SJSA1 (cell line): ENCODE results near the gene TEKT4. TPM values are rescaled to one million over a fixed set of nuclear protein-coding genes. Genes with fewer than 3 reads are reported as not detected.
"Not testable (repeated sequence)": the region's sequence is repeated elsewhere in the genome, so short reads cannot be mapped to it uniquely, and the experiment has no call there.

ENCODE experiments used
- DNase-seq, 2 experiments: peaks; one replicate each; pipeline ENCODE4 v3.0.0-alpha.2; 2015 to 2020; ENCODE audit warnings: low spot score in 2 of 2, low read depth in 1 of 2
- H3K27ac ChIP-seq: fragments of 250-450 bp; sonication (Bioruptor Pico); 2 replicates; pipeline ENCODE4 v1.5.1; 2020; ENCODE audit warnings: mild to moderate bottlenecking, moderate library complexity
- H3K27me3 ChIP-seq: fragments of 250-450 bp; sonication (Bioruptor Pico); replicated peaks from 2 replicates; pipeline ENCODE4 v1.5.1; 2020; ENCODE audit warnings: mild to moderate bottlenecking, moderate library complexity
- H3K36me3 ChIP-seq: fragments of 250-450 bp; sonication (Bioruptor Pico); 2 replicates; pipeline ENCODE4 v1.5.1; 2020; ENCODE audit warnings: mild to moderate bottlenecking
- H3K4me1 ChIP-seq: fragments of 250-450 bp; sonication (Bioruptor Pico); replicated peaks from 2 replicates; pipeline ENCODE4 v1.6.1; 2021; ENCODE audit warnings: mild to moderate bottlenecking
- H3K4me3 ChIP-seq: fragments of 250-450 bp; sonication (Bioruptor Pico); 2 replicates; pipeline ENCODE4 v1.5.1; 2020; ENCODE audit warnings: mild to moderate bottlenecking
- H3K9me3 ChIP-seq: fragments of 250-450 bp; sonication (Bioruptor Pico); replicated peaks from 2 replicates; pipeline ENCODE4 v1.5.1; 2020; ENCODE audit warnings: mild to moderate bottlenecking
- total RNA-seq: library from RNA; depleted of rRNA; stranded (reverse); fragments of >200 nt; shearing (Covaris generic); gene quantifications from 2 replicates; pipeline ENCODE4 v1.2.3, GENCODE V29; 2014

Gene TEKT4
- total RNA-seq, 1 experiment from 2014 or later: not detected

DNA sequence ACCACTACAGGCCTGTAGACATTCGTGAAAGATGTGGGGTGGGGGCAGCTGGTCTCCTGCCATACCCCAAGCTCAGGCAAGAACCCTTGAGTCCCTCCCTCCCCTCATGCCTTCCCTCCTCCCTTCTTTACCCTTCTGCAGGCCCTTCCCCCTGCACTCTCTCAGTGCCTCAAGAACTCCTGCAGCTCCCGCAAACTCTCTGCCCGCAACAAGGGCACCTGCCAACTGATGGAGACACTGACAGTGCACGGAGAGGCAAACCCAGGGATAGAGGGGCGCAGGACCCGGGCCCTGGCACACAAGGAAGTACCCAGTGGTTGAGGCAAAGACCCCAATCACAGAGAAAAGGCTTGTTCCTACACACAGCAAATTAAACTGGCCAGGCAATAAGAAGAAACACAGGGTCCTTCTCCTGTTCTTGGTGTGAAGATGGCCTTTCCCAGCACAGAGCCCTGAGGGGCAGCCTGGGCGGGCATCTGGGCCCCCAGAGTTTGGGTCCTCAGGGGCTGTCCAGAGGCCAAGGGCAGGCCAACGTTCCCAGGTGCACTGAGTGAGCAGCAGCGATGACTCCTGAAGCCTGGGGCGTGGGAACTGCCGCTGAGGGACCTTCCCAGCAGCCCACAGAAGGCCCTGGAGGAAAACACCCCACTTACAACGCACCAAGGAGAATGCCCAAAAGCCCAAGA, 1.6 kb downstream of the TEKT4 start:
- no peak overlapping the region for H3K4me3 ChIP-seq
- H3K27ac ChIP-seq: no peak overlapping the region
- no peaks in the 10 kb centered on the region for H3K36me3 ChIP-seq
- H3K9me3 ChIP-seq: no peaks in the 10 kb centered on the region
- H3K4me1 ChIP-seq: peaks cover 6% of the 10 kb centered on the region
- DNase-seq: no peak
- H3K27me3 ChIP-seq: no peaks in the 10 kb centered on the region

DNA sequence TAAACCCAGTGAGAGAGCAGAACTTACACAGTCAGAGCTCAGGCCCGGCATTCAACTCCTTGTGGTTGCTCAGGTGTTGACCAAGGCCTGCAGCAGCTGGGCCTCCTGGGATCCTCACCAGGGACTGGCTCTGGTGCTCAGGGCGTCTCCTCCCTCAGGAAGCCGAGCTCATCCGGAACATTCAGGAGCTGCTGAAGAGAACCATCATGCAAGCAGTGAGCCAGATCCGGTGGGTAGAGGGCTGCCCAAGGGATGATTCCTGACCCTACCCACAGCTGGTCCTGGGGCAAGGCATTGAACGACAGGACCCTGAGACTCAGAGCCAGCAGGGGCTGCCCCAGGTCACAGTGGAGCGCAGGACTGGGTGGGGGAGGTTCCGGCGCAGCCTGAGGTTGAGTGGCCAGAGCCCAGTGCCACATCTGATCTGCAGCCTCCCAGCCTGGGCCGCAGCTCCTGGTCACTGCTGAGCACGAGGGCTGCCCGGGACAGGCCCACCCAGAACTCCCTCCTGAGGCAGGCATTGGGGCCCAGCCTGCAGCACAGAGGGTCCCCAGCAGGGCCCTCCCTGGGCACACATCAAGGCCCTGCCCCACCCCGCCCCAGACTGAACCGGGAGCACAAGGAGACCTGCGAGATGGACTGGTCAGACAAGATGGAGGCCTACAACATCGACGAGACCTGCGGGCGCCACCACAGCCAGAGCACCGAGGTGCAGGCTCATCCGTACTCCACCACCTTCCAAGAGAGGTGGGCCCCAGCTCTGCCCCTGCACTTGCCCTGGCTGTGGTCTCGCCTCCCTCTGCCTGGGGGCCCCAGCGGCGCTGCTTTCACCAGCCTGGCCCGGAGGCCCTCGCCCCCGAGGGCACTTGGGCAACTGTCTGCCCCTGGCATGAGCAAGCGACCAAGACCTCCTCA, 2.4 kb downstream of the TEKT4 start:
- Histone ChIP-seq H3K27ac (no peak overlapping the region), H3K4me1 (peaks cover 6% of the 10 kb centered on the region), H3K4me3 (no peak overlapping the region)

DNA sequence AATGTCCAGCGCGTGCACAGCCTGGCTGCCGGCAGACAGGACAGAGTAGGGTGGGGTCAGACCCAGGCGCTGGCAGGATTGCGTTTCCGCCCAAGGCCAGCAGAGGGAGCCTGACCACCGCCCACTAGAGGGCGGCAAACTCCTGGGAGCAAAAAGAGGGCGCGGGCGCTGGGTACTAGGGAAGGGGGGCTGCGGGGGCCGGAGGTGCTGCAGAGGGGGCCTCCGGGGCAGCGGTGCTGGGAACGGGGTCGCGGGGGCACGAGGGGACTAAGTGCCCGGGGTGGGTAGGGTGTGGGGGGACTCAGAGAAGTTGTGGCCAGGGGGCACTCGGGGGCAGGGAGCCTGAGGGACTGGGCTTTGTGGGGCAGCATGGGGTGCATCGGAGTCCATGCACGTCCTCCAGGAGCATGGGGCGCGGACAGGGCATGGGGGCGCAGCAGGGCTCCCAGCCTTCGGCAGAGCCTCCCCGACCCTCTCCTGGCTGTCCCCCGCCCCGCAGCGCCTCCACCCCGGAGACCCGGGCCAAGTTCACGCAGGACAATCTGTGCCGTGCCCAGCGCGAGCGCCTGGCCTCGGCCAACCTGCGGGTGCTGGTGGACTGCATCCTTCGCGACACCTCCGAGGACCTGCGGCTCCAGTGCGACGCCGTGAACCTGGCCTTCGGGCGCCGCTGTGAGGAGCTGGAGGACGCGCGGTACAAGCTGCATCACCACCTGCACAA, 3.2 kb downstream of the TEKT4 start:
- no peaks in the 10 kb centered on the region for H3K27me3 ChIP-seq
- no peak overlapping the region for H3K4me3 ChIP-seq
- H3K9me3 ChIP-seq: no peaks in the 10 kb centered on the region
- no peaks in the 10 kb centered on the region for H3K36me3 ChIP-seq
- DNase-seq: peak; percentile 24 to 60
- H3K4me1 ChIP-seq: peaks cover 6% of the 10 kb centered on the region
- H3K27ac ChIP-seq: no peak overlapping the region

More for the DNA sequence above, 2.4 kb downstream of the TEKT4 start:
- no peak for DNase-seq
- Histone ChIP-seq H3K27me3 (no peaks in the 10 kb centered on the region), H3K9me3 (no peaks in the 10 kb centered on the region), H3K36me3 (no peaks in the 10 kb centered on the region)

DNA sequence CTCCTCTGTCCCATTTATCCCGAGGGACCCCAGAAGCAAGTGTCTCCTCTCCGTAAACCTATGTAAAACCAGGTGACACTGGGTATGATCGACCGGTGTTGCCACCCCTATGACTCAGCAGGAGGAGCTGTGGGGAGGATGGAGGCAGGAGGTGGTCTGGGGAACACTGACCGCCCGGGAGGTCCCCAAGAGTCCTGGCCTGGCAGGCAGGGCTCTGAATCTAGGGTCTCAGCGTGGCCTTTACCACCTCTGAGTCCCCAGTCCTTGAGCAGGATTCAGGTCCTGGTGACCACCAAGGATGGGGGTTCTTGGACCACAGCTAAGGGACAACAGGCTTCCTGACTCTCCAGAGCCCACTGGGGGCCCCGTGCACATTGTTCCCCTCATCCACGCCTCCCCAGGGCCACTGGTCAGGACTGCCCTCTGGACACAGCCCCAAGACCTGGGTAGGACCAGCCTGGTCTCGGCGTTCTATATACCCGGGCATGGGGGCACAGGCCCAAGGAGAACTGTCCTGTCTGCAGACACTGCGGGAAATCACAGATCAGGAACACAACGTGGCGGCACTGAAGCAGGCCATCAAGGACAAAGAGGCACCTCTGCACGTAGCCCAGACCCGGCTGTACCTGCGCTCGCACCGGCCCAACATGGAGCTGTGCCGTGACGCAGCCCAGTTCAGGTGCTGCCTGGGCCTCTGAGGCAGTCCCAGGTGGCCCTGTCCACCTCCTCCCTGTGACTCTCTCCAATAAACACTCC, 4.0 kb downstream of the TEKT4 start:
- no peak overlapping the region for H3K27ac ChIP-seq
- no peak overlapping the region for H3K4me3 ChIP-seq
- no peak for DNase-seq
- H3K27me3 ChIP-seq: no peaks in the 10 kb centered on the region
- no peaks in the 10 kb centered on the region for H3K9me3 ChIP-seq
- H3K36me3 ChIP-seq: no peaks in the 10 kb centered on the region
- peaks cover 6% of the 10 kb centered on the region for H3K4me1 ChIP-seq

DNA sequence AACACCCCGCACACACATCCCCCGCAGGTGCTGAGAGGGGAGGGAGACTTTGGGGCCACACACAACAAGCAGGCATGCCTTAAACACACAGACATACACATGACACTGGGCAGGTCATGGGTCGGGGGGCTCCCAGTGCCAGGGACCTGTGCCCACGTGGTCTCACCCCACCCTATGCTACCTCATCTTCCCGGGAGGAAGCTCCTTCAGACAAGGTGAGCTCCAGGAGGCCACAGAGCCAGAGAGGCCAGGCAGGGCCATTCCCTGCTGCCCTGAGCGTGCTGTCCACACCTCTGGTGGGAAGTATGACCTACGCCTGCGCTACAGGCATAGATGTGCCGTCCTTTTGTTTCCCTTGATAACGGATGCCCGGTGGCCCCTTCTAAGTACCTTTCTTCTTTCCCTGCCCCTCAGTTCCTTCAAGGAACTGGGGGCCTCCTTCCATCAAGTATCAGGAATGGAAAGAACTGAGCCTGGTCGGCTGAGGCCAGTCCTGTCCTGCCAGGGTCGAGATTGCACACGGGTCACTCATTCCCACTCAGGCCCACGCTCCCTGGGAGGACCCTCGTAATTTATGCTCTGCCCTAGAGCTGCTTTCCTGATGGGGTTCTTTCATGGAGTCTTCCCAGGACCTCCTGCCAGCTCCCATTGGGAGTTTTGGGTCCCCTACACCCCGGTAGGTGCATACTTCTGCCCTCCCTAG, 4.7 kb downstream of the TEKT4 start:
- no peak overlapping the region for H3K27ac ChIP-seq
- H3K4me3 ChIP-seq: no peak overlapping the region
- no peaks in the 10 kb centered on the region for H3K36me3 ChIP-seq
- H3K27me3 ChIP-seq: no peaks in the 10 kb centered on the region
- no peak for DNase-seq
- no peaks in the 10 kb centered on the region for H3K9me3 ChIP-seq
- H3K4me1 ChIP-seq: peaks cover 6% of the 10 kb centered on the region

DNA sequence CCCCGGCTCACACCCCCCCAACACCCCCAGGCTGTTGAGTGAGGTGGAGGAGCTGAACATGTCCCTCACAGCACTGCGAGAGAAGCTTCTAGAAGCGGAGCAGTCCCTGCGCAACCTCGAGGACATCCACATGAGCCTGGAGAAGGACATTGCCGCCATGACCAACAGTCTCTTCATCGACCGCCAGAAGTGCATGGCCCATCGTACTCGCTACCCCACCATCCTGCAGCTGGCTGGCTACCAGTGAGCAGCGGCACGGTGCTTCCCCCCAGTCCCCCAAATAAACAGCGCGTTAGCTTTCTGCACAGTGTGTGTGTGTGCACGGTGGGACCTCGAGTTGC, 5.3 kb downstream of the TEKT4 start:
- Histone ChIP-seq H3K4me1 (peaks cover 4% of the 10 kb centered on the region), H3K4me3 (no peak overlapping the region), H3K27me3 (no peaks in the 10 kb centered on the region), H3K9me3 (no peaks in the 10 kb centered on the region), H3K27ac (no peak overlapping the region), H3K36me3 (no peaks in the 10 kb centered on the region)
- no peak for DNase-seq

DNA sequence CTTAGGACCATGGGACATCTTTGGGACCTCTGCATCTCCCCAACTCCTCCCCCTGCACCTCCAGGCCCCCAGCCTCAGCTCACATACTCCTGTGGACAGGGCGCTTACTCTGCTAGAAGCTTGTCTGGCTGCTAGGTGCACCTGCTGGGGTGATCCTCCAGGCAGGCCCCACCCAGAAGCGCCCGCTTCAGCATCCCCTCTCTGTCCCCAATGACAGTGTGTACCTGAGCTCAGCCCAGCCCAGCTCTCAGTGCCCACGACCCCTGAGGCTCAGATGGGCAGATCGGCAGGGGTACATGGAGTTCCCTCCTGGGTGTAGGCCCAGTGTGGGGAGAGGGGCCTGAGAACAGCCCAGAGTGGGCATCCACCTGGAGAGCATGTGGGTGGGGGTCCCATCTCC, 5.9 kb downstream of the TEKT4 start:
- no peak overlapping the region for H3K27ac ChIP-seq
- no peak overlapping the region for H3K4me3 ChIP-seq
- no peak for DNase-seq
- H3K27me3 ChIP-seq: no peaks in the 10 kb centered on the region
- H3K36me3 ChIP-seq: no peaks in the 10 kb centered on the region
- no peaks in the 10 kb centered on the region for H3K9me3 ChIP-seq
- no peaks in the 10 kb centered on the region for H3K4me1 ChIP-seq

DNA sequence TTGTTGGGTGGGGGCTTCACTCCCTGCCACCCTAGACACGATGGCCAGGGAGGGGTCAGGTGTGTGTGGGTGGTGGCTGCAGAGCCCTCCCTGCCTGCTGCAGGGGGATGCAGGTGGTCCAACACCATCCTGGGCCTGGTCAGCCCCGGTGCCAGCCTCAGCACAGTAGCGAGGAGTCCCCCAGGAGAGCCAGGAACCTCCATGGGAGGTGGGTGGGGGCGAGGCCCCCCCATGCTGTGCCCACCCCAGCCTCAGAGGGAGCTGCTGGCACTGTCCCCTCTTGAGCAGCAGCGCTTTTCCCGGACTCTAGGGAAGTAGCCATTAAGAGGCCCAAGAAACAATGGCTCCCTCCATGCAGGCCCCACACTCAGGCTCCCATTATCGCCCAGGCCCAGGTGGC, 7.3 kb downstream of the TEKT4 start:
- H3K4me3 ChIP-seq, H3K27me3 ChIP-seq, H3K36me3 ChIP-seq, H3K27ac ChIP-seq, H3K4me1 ChIP-seq, H3K9me3 ChIP-seq: not testable (repeated sequence)
- DNase-seq: peak in 1 of 2 experiments; percentile 39

DNA sequence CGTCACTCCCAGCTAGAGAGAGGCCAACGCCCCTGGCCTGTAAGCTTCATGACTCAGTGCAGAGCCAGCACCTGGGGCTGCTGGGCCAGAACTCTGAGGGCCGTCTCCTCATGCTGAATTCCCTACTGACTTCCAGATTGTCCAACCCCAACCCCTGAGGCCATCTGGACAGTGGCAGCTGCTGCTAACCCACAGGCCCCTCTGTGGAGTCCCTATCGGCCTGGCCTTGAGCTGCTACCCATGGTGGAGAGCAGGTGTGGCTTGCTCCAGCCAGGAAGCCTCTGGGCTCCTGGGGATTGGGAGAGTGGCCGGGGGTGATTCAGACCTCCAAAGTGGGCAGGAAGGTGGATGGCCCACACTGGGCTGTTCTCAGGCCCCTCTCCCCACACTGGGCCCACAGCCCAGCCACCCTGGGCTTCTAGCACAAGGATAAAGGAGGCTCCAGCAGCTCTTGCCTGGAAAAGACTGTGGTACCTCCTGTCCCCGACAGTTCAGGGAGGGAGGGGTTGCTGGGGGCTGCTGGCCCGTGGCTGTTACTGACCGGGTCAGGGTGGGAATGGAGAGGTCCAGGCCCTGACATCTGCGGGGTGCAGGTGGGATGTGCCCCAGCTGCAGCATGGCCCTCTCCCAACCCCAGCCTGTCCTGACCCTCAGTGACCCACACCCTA, 8.2 kb downstream of the TEKT4 start:
- no peaks in the 10 kb centered on the region for H3K9me3 ChIP-seq
- H3K27ac ChIP-seq: no peak overlapping the region
- H3K4me1 ChIP-seq: no peaks in the 10 kb centered on the region
- no peaks in the 10 kb centered on the region for H3K36me3 ChIP-seq
- no peak for DNase-seq
- H3K4me3 ChIP-seq: no peak overlapping the region
- no peaks in the 10 kb centered on the region for H3K27me3 ChIP-seq

DNA sequence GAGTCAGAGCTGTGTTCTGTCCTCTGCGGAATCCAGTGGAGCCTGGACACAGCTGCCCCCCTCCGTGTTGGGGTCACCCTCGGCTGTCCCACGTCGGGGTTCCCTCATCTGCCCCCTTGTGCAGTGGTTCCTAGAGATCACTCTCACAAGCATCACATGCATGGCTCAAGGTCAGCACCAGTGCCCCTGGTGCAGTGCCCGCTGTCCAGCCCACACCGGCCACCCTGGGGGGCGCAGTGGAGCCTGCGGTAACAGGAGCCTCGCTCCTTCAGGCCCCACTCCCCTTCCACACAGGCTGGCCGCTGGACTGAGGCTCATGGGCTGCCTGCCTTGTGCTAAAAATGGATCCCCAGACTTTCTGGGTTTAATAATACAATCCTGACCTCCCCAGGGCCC, 8.8 kb downstream of the TEKT4 start:
- no peaks in the 10 kb centered on the region for H3K27me3 ChIP-seq
- no peak overlapping the region for H3K27ac ChIP-seq
- no peaks in the 10 kb centered on the region for H3K4me1 ChIP-seq
- H3K36me3 ChIP-seq: no peaks in the 10 kb centered on the region
- no peak for DNase-seq
- H3K4me3 ChIP-seq: no peak overlapping the region
- H3K9me3 ChIP-seq: no peaks in the 10 kb centered on the region

DNA sequence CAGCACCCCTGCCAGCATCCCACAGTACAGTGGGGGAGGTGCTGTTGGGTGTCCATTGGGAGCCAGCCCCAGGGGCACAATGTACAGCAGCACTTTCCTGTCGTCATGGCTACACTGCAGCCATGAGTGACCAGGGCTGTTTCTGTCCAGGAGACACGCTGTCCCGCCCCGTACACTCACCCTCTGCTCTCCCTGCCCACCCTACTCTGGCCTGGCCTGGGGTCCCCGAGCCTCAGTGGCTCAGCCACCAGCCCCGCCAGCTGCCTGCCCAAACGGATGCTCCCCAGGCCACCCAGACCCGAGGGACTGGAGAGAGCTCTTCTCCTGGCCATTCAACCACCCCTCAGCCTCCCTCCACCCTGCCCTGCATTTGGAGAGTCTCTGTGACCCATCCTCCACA, 9.3 kb downstream of the TEKT4 start:
- DNase-seq: no peak
- Histone ChIP-seq H3K27me3 (no peaks in the 10 kb centered on the region), H3K4me3 (no peak overlapping the region), H3K36me3 (no peaks in the 10 kb centered on the region), H3K27ac (no peak overlapping the region), H3K9me3 (no peaks in the 10 kb centered on the region), H3K4me1 (no peaks in the 10 kb centered on the region)

DNA sequence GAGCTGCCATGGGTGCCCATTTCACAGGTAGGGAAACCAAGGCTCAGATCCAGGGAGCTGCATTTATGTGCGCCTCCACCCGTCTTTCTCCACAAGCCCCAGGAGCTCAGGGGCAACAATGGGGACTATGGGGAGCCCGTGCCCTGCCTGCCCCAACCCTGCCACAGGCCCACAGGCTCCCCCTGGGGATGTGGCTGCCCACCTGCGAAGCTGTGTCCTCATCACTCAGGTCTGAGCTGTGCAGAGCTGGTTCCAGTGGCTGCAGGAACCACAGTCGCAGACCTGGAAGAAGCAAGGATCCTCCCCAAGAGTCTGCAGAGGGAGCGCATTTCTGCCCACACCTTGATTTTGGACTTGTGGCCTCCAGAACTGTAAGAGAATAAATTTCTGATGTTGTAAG, 9.8 kb downstream of the TEKT4 start:
- Histone ChIP-seq H3K4me3 (no peak overlapping the region), H3K4me1 (no peaks in the 10 kb centered on the region), H3K27ac (no peak overlapping the region), H3K36me3 (no peaks in the 10 kb centered on the region), H3K9me3 (no peaks in the 10 kb centered on the region), H3K27me3 (no peaks in the 10 kb centered on the region)
- no peak for DNase-seq

DNA sequence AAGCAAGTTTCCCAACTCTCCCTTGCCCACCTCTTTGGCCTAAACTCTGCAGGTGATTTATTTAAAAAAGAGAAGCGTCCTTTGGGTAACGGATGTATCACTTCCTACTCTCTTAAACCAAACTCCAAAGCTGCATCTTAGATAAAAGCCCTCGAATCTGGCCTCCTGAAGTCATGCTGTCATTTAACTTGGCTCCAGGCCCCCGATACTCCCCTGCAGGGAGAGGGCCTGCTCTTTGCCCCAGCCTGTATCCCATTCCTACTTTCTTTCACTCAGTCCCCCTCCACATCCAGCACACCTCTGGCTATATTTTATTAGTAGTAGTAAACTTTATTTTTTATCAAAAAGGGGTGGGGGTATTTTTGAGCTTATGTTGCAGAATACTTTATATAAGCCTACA, 19.0 kb downstream of the TEKT4 start:
- Histone ChIP-seq H3K4me3 (no peak overlapping the region), H3K27me3 (0 out of 2 replicates have a peak, but pooled peaks cover 3% of the 10 kb centered on the region), H3K4me1 (no peaks in the 10 kb centered on the region), H3K9me3 (no peaks in the 10 kb centered on the region), H3K27ac (no peak overlapping the region), H3K36me3 (no peaks in the 10 kb centered on the region)
- no peak for DNase-seq
